Fibroblast of the aortic adventitia (primary cell): Measurements from ENCODE around the gene ASIC1. TPM values are rescaled to one million over a fixed set of nuclear protein-coding genes. Genes with fewer than 3 reads are reported as not detected.

ENCODE experiments used
- DNase-seq: peaks from one replicate; pipeline ENCODE4 v3.0.0-alpha.2; 2010; ENCODE audit warnings: low read depth
- H3K4me3 ChIP-seq: 2 replicates; pipeline ENCODE4 v1.5.1; 2011; ENCODE audit warnings: low read depth, mild to moderate bottlenecking, control low read depth, low read length, moderate library complexity
- CTCF ChIP-seq: IDR thresholded peaks from 2 replicates; pipeline ENCODE4 v1.5.1; 2011; ENCODE audit warnings: mild to moderate bottlenecking, low read length, control low read depth, inconsistent platforms; ENCODE audit not compliant: insufficient read depth
- total RNA-seq: library from RNA; depleted of rRNA; stranded (reverse); fragments of >200 nt; gene quantifications from 2 replicates; pipeline ENCODE4 v1.2.3, GENCODE V29; 2012; ENCODE audit warnings: low replicate concordance

ASIC1 gene
- total RNA-seq, 1 donor: 4.9 TPM

DNA sequence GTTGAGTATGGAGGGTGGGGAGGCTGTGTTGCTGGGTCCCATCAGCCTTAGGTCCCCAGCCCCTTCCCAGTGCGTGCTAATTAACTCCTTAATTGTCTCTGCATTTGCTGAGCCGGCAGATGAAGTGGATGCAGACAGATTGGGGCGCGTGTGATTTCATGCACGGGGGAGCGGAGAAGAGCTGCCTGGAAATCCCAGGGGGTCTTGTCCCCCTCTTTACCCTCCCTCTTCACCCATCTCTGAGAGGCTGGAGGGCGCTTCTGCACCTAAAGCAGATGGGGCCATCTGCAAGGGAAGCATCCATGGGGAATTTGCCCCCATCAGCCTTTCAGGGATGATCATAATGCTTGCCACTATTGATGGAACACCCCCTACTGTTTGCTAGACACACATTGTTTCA, 4.4 kb upstream of the ASIC1 start:
- no peak overlapping the region for H3K4me3 ChIP-seq
- no peak for TF ChIP-seq CTCF
- no peak for DNase-seq

GRCh38 chr12:50053583-50053982, 3.8 kb upstream of the ASIC1 start:
- no peak overlapping the region for H3K4me3 ChIP-seq
- no peak for DNase-seq
- TF ChIP-seq CTCF: no peak

DNA sequence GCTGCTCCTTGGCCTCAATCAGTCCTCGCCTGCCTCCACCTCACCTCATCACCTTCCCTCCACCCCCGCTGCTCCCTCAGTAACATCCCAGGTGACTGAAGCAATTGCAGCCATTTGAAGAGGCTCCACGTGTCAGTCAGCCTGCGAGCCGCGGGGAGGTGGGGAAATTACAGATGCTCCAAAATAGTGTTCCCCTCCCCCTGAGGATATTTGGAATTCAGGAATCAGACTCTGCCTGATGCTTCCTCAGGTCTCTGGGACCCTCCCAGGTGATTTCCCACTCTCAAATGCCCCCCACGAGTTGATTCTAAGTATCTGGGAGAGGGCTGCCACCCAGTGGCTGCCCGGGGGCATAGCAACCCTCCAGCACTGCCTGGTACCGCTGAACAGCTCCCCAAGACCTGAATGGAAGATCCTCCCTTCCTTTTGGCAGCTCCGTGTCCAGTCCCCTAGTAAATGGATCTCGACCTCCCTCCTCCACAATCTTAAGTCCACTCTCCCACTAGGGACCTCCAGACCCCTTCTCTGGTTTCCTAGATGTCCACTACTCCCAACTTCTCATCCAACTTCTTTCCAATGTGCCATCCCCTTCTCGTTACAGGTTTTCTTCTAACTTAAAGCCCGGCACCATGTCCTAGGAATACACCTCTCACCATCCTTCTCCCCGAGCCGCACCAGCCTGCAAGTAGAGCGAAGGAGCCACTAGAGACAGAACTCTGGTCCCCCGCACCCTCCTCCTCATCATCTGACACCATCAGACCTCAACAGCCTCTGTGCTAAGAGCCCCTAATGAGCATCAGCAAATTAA, 1.4 kb upstream of the ASIC1 start:
- no peak overlapping the region for H3K4me3 ChIP-seq
- TF ChIP-seq CTCF: peak; percentile 99
- DNase-seq: peak; percentile 46

DNA sequence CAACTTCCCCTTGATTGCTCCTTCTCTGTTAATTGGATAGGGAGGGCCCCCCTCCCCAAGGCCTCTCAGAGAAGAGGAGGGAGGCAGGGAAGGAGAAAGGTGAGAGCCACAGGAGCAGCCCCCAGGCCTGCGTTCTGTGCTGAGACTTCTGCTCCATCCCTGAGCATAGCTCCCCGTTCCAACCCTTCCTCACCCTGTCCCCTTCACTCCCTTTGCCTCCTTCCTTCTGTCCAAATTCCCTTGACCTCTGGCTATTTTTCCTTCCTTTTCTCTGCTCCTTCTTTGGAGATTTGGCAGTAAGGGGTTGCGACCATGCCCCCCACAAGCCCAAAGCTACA, 788 bp upstream of the ASIC1 start:
- peak overlapping the region; percentile 74 for H3K4me3 ChIP-seq
- DNase-seq: no peak
- TF ChIP-seq CTCF: no peak

GRCh38 chr12:50057896-50058670, 687 bp downstream of the ASIC1 start:
- peak overlapping the region; percentile 74 for H3K4me3 ChIP-seq
- no peak for DNase-seq
- no peak for TF ChIP-seq CTCF

GRCh38 chr12:50058743-50059312, 1.4 kb downstream of the ASIC1 start:
- no peak for DNase-seq
- TF ChIP-seq CTCF: no peak
- H3K4me3 ChIP-seq: no peak overlapping the region
